Measurements from ENCODE around the gene SBF2. TPM values are rescaled to one million over a fixed set of nuclear protein-coding genes. Genes with fewer than 3 reads are reported as not detected.

Gene SBF2
- total RNA-seq, 3 donors from 2014 or later: 74.8 to 91.9 (median 88.2) TPM

DNA sequence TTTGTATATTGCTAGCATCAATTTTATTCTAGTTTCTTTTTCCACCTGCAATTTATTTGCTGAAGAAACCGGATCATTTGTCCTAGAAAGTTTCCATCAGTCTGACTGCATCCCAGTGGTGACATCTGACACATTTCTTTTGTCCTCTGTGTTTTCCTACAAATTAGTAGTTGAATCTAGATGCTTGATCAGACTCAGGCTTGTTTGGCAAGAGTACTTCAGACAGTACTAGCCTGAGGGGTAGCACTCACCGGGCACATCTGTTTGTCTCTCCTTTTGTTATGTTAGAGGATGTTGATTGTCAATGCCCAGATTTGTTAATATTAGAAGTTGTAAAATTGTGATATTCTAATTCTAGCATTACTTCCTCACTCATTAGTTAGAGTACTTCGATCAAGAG lies 425.4 kb downstream of the SBF2 start:
- Histone ChIP-seq H3K4me1 (no peaks in the 10 kb centered on the region), H3K9me3 (peaks cover 0 to 9% of the 10 kb centered on the region in 2 donors), H3K27me3 (no peaks in the 10 kb centered on the region), H3K27ac (no peak overlapping the region), H3K36me3 (no peaks in the 10 kb centered on the region), H3K4me3 (no peak overlapping the region)
- no peak for DNase-seq (ENCODE audit: low spot score in 2 of 2)
- TF ChIP-seq, protein P1, sequence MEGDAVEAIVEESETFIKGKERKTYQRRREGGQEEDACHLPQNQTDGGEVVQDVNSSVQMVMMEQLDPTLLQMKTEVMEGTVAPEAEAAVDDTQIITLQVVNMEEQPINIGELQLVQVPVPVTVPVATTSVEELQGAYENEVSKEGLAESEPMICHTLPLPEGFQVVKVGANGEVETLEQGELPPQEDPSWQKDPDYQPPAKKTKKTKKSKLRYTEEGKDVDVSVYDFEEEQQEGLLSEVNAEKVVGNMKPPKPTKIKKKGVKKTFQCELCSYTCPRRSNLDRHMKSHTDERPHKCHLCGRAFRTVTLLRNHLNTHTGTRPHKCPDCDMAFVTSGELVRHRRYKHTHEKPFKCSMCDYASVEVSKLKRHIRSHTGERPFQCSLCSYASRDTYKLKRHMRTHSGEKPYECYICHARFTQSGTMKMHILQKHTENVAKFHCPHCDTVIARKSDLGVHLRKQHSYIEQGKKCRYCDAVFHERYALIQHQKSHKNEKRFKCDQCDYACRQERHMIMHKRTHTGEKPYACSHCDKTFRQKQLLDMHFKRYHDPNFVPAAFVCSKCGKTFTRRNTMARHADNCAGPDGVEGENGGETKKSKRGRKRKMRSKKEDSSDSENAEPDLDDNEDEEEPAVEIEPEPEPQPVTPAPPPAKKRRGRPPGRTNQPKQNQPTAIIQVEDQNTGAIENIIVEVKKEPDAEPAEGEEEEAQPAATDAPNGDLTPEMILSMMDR (IDR thresholded peaks at IDR 0.05): no peak
- TF ChIP-seq POLR2AphosphoS5 (IDR thresholded peaks at IDR 0.05): no peak
- intact Hi-C loops (cut with DNase I; ENCODE audit: low total_unique reads): no loop called here

DNA sequence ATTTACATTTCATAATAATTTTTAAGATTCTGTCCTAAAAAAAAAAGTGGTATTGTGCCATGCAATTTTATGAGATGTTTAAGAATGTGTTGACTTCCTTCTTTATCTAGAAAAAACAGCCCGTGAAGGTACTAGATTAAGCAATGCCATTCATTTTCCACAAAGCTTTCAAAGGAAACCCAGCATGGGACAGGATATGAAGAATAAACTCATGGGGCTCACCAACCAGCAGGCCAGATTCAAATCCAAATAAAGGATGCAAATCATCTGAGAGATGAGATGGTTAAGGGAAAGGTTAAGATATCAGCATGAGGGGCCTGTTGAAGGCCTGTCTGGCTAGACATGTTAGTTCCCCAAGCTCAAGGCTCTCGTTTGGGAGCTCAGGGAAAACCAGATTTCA lies 431.0 kb downstream of the SBF2 start:
- H3K27me3 ChIP-seq: no peaks in the 10 kb centered on the region
- no peak overlapping the region for H3K27ac ChIP-seq
- no peaks in the 10 kb centered on the region for H3K36me3 ChIP-seq
- intact Hi-C loops (cut with DNase I; ENCODE audit: low total_unique reads): no loop called here
- H3K9me3 ChIP-seq: no peaks in the 10 kb centered on the region
- no peak for TF ChIP-seq POLR2AphosphoS5 (IDR thresholded peaks at IDR 0.05)
- no peak for TF ChIP-seq POLR2A (IDR thresholded peaks at IDR 0.05)
- TF ChIP-seq, protein P1 (IDR thresholded peaks at IDR 0.05): no peak
- H3K4me1 ChIP-seq: no peaks in the 10 kb centered on the region
- no peak for DNase-seq (ENCODE audit: low spot score in 2 of 2)
- H3K4me3 ChIP-seq: no peak overlapping the region

DNA sequence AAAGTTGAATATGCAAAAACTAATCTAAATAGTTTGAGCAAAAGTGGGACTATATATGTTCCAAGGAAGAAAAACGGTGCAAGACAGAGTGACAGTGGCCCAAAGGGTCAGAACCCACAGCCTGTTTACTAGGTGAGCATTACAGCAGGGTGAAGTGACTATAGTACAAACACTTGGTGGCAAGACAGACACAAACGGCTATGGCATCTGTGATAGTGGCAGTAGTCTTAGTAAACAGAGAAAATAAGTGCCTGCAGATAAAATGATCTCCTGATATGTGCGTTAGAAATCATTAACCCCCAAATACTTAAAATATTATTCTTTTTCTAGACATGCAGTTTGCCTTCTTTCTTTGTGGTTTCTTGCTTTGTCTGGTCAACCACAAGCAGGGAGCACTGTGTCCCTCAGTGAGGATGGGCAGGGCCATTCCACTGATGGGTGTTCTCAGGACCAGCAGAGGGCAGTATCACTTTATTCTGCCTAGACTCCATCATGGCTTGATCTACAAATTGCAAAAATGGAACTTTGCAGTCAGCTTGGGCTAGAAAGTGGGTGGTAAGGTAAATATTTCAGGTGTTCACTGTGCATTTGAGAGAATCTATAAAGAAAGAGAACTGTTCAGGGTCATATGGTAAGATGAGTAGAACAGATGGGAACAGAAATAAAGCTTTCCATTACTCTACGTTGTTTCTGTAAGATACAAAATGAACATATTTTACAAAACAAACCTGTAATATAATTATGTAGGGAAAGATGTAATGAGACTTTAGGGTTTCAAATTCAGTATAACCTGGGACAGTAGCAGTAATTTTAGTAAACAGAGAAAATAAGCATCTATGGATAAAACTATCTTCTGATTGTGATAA lies 431.9 kb downstream of the SBF2 start:
- Histone ChIP-seq H3K9me3 (no peaks in the 10 kb centered on the region), H3K27ac (no peak overlapping the region), H3K36me3 (no peaks in the 10 kb centered on the region), H3K4me1 (no peaks in the 10 kb centered on the region), H3K4me3 (no peak overlapping the region), H3K27me3 (no peaks in the 10 kb centered on the region)
- peak in 1 of 2 donors; percentile 25 for DNase-seq (ENCODE audit: low spot score in 2 of 2)
- intact Hi-C loops (cut with DNase I; ENCODE audit: low total_unique reads): no loop called here
- no peak for TF ChIP-seq POLR2AphosphoS5 (IDR thresholded peaks at IDR 0.05)
- TF ChIP-seq, protein P1 (IDR thresholded peaks at IDR 0.05): peak in 2 of 3 donors; percentile 53 to 63

GRCh38 chr11:9859554-9860305 lies 434.3 kb downstream of the SBF2 start:
- H3K4me3 ChIP-seq: no peak overlapping the region
- H3K4me1 ChIP-seq: no peaks in the 10 kb centered on the region
- no peak overlapping the region for H3K27ac ChIP-seq
- H3K9me3 ChIP-seq: no peaks in the 10 kb centered on the region
- H3K36me3 ChIP-seq: no peaks in the 10 kb centered on the region
- intact Hi-C loops (cut with DNase I; ENCODE audit: low total_unique reads): no loop called here
- TF ChIP-seq POLR2A (IDR thresholded peaks at IDR 0.05): no peak
- TF ChIP-seq POLR2AphosphoS5 (IDR thresholded peaks at IDR 0.05): no peak
- TF ChIP-seq, protein P1 (IDR thresholded peaks at IDR 0.05): no peak
- DNase-seq (ENCODE audit: low spot score in 2 of 2): no peak
- no peaks in the 10 kb centered on the region for H3K27me3 ChIP-seq

DNA sequence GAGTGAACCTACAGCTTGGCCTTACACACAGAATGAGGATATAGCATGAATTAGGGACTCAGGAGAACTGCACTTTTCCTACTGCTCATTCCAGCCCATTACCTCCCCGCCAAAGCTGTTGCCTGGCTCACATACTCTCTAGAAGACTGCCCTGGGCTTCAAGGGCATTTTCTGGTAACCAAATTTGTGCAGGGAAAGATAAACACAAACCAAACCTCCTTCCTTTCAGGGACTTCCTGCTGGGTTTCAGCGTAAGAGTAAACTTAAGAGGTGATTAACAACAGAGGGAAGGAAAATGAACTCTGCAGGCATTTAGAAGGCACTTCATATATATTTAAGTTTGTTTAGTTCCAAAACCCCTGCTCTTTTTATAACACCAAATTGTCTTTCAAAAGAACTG lies 435.2 kb downstream of the SBF2 start:
- Histone ChIP-seq H3K9me3 (no peaks in the 10 kb centered on the region), H3K4me3 (no peak overlapping the region), H3K36me3 (no peaks in the 10 kb centered on the region), H3K27ac (no peak overlapping the region), H3K4me1 (no peaks in the 10 kb centered on the region), H3K27me3 (no peaks in the 10 kb centered on the region)
- intact Hi-C loops (cut with DNase I; ENCODE audit: low total_unique reads): no loop called here
- TF ChIP-seq, protein P1 (IDR thresholded peaks at IDR 0.05): no peak
- no peak for TF ChIP-seq POLR2AphosphoS5 (IDR thresholded peaks at IDR 0.05)
- no peak for TF ChIP-seq POLR2A (IDR thresholded peaks at IDR 0.05)
- DNase-seq (ENCODE audit: low spot score in 2 of 2): no peak
